Parathyroid adenoma (tissue), 2 donors: ENCODE results near the gene EFHC1.

Experiments
- H2AFZ ChIP-seq: fragments of 300-600 bp; sonication (generic); one replicate; pipeline ENCODE4 v1.7.0; 2017; ENCODE audit warnings: antibody characterized with exemption, mild to moderate bottlenecking
- H3K27ac ChIP-seq: fragments of 300-600 bp; sonication (generic); one replicate; pipeline ENCODE4 v1.7.0; 2017
- H3K27me3 ChIP-seq: fragments of 300-600 bp; sonication (generic); one replicate; pipeline ENCODE4 v1.7.0; 2017; ENCODE audit warnings: low read length; ENCODE audit not compliant: control insufficient read depth, insufficient read depth
- H3K36me3 ChIP-seq: fragments of 300-600 bp; sonication (generic); one replicate; pipeline ENCODE4 v1.7.0; 2017; ENCODE audit warnings: low read length; ENCODE audit not compliant: control insufficient read depth, insufficient read depth
- H3K4me1 ChIP-seq: fragments of 300-600 bp; sonication (generic); one replicate; pipeline ENCODE4 v1.7.0; 2017; ENCODE audit warnings: control low read depth
- H3K4me2 ChIP-seq: fragments of 300-600 bp; sonication (generic); one replicate; pipeline ENCODE4 v1.7.0; 2017; ENCODE audit warnings: low read length
- H3K4me3 ChIP-seq: fragments of 300-600 bp; sonication (generic); one replicate; pipeline ENCODE4 v1.7.0; 2017; ENCODE audit warnings: low read depth, low read length
- H3K79me2 ChIP-seq: fragments of 300-600 bp; sonication (generic); one replicate; pipeline ENCODE4 v1.7.0; 2017; ENCODE audit warnings: control low read depth
- H3K9ac ChIP-seq: fragments of 300-600 bp; sonication (generic); one replicate; pipeline ENCODE4 v1.7.0; 2017; ENCODE audit warnings: mild to moderate bottlenecking
- H3K9me3 ChIP-seq: fragments of 300-600 bp; sonication (generic); one replicate; pipeline ENCODE4 v1.7.0; 2017; ENCODE audit warnings: low read length; ENCODE audit not compliant: control insufficient read depth
- CTCF ChIP-seq: fragments of 300-600 bp; sonication (generic); IDR thresholded peaks from one replicate; pipeline ENCODE4 v1.7.0; 2017; ENCODE audit warnings: antibody characterized with exemption, mild to moderate bottlenecking
- donor health status: primary hyperparathyroidism.

EFHC1 gene

GRCh38 chr6:52537001-52537753 is 117.0 kb downstream of the EFHC1 start:
- Histone ChIP-seq H3K4me1 (no peaks in the 10 kb centered on the region), H3K9ac (no peak overlapping the region), H3K79me2 (peaks cover 2% of the 10 kb centered on the region), H2AFZ (no peak overlapping the region), H3K4me2 (no peak overlapping the region), H3K36me3 (no peaks in the 10 kb centered on the region), H3K27ac (no peak overlapping the region), H3K4me3 (no peak overlapping the region), H3K27me3 (no peaks in the 10 kb centered on the region), H3K9me3 (no peaks in the 10 kb centered on the region)
- no peak for TF ChIP-seq CTCF

GRCh38 chr6:52538252-52538900 is 118.2 kb downstream of the EFHC1 start:
- Histone ChIP-seq H3K4me1 (no peaks in the 10 kb centered on the region), H3K27me3 (no peaks in the 10 kb centered on the region), H3K9ac (no peak overlapping the region)

DNA sequence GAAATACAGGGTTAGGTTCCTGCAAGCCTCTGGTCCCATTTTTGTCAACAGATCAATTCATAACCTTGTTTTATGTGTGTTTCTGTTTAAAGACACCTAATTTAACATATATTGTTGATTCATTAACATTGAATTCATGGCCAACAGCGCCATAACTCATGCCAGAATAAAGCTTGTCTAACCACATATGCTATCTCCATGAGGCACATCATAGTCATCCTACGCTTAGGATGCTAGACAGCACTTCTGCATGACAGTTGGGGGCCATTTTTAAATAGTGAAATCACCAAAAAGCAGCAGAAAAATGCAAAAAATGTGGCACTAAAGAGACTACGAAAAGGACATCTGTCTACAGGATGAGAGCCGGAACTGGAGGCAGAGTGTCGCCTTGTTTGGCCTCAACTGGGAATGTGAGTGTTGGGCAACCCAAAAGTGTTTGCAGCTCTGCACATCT is 118.8 kb downstream of the EFHC1 start:
- H3K36me3 ChIP-seq, result no peaks in the 10 kb centered on the region
- no peak overlapping the region for H3K4me2 ChIP-seq
- no peaks in the 10 kb centered on the region for H3K9me3 ChIP-seq
- H2AFZ ChIP-seq, result no peak overlapping the region
- peaks cover 2% of the 10 kb centered on the region for H3K79me2 ChIP-seq
- no peak for TF ChIP-seq CTCF
- no peak overlapping the region for H3K27ac ChIP-seq
- H3K4me1 ChIP-seq, result no peaks in the 10 kb centered on the region
- no peaks in the 10 kb centered on the region for H3K27me3 ChIP-seq
- H3K4me3 ChIP-seq, result no peak overlapping the region
- no peak overlapping the region for H3K9ac ChIP-seq

More at GRCh38 chr6:52538252-52538900, 118.2 kb downstream of the EFHC1 start:
- Histone ChIP-seq H3K36me3 (no peaks in the 10 kb centered on the region), H3K9me3 (no peaks in the 10 kb centered on the region), H3K27ac (no peak overlapping the region), H3K4me3 (no peak overlapping the region), H2AFZ (no peak overlapping the region), H3K4me2 (no peak overlapping the region), H3K79me2 (peaks cover 2% of the 10 kb centered on the region)
- no peak for TF ChIP-seq CTCF

- no peak overlapping the region for H3K27ac ChIP-seq
- no peak for TF ChIP-seq CTCF
Observed at GRCh38 chr6:52539607-52540006, 119.5 kb downstream of the EFHC1 start.

More at GRCh38 chr6:52539607-52540006, 119.5 kb downstream of the EFHC1 start:
- H3K27me3 ChIP-seq, result no peaks in the 10 kb centered on the region
- H3K4me2 ChIP-seq, result no peak overlapping the region
- H3K9ac ChIP-seq, result no peak overlapping the region
- no peaks in the 10 kb centered on the region for H3K9me3 ChIP-seq
- H3K36me3 ChIP-seq, result no peaks in the 10 kb centered on the region
- H3K4me1 ChIP-seq, result no peaks in the 10 kb centered on the region
- H3K79me2 ChIP-seq, result peaks cover 3% of the 10 kb centered on the region
- no peak overlapping the region for H3K4me3 ChIP-seq
- no peak overlapping the region for H2AFZ ChIP-seq
